ENCODE data around the gene RFPL2. TPM values are rescaled to one million over a fixed set of nuclear protein-coding genes. Genes with fewer than 3 reads are reported as not detected.
"Not testable (repeated sequence)": the region's sequence is repeated elsewhere in the genome, so short reads cannot be mapped to it uniquely, and the experiment has no call there.

RFPL2 gene
- total RNA-seq, 1 donor = 0.10 TPM

- H3K4me3 ChIP-seq (ENCODE audit: low read length); H3K4me1 ChIP-seq (ENCODE audit: insufficient read depth, low read length); H3K27me3 ChIP-seq (ENCODE audit: insufficient read depth, low read length); H3K9me3 ChIP-seq (ENCODE audit: low read depth, low read length): not testable (repeated sequence)
These were observed 47.2 kb downstream of the RFPL2 start for GRCh38 chr22:32157632-32158031.

DNA sequence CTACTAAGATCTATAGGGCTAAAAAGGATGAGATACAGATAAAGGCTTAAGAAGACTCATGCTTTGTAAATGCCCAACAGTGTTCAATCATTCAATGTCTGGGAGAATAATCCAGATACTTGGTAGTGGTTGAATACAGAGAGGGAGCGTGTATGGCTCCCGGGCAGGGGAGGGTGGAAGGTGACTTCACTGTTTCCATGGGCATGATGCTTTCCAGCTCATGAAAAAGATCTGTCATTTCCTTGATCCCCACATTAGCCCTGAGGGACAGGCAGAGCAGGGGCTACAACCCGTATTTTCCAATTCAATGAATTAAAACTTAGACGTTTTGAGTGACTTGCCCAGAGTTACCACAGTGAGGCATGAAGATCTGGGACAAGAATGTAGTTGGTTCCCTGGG lies 50.1 kb downstream of the RFPL2 start:
- H3K27me3 ChIP-seq (ENCODE audit: insufficient read depth, low read length); H3K4me3 ChIP-seq (ENCODE audit: low read length): not testable (repeated sequence)
- H3K4me1 ChIP-seq (ENCODE audit: insufficient read depth, low read length) = peaks cover 19% of the 10 kb centered on the region

GRCh38 chr22:32151641-32152040 lies 53.2 kb downstream of the RFPL2 start:
- peaks cover 25% of the 10 kb centered on the region for H3K4me1 ChIP-seq (ENCODE audit: insufficient read depth, low read length)
- not testable (repeated sequence) for H3K9me3 ChIP-seq (ENCODE audit: low read depth, low read length); H3K27me3 ChIP-seq (ENCODE audit: insufficient read depth, low read length); H3K4me3 ChIP-seq (ENCODE audit: low read length)

More for the DNA sequence above, 50.1 kb downstream of the RFPL2 start:
- not testable (repeated sequence) for H3K9me3 ChIP-seq (ENCODE audit: low read depth, low read length)

DNA sequence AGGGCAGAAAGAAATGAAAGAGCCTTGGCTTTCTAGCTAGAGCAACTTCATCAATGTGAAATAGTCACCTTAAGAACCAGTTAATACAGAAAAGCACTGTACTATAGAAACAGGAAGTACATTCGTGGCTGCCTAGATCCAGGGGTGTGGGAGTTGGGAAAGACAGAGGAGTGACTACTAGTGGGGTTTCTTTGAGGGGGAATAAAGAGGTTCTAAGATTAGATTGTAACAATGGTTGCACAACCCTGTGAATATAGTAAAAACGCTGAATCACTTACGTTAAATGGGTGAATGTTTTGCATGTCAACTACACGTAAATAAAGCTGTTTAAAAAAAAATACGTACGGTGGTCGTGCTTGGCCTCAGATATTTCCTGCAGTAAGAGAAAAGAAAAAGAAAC lies 54.2 kb downstream of the RFPL2 start:
- peaks cover 25% of the 10 kb centered on the region for H3K4me1 ChIP-seq (ENCODE audit: insufficient read depth, low read length)
- H3K27me3 ChIP-seq (ENCODE audit: insufficient read depth, low read length); H3K4me3 ChIP-seq (ENCODE audit: low read length); H3K9me3 ChIP-seq (ENCODE audit: low read depth, low read length): not testable (repeated sequence)

- H3K4me1 ChIP-seq (ENCODE audit: insufficient read depth, low read length) = peaks cover 45% of the 10 kb centered on the region
- not testable (repeated sequence) for H3K27me3 ChIP-seq (ENCODE audit: insufficient read depth, low read length); H3K4me3 ChIP-seq (ENCODE audit: low read length); H3K9me3 ChIP-seq (ENCODE audit: low read depth, low read length)
These were observed 56.5 kb downstream of the RFPL2 start for GRCh38 chr22:32148372-32148771.

GRCh38 chr22:32147128-32147527 lies 57.7 kb downstream of the RFPL2 start:
- not testable (repeated sequence) for H3K27me3 ChIP-seq (ENCODE audit: insufficient read depth, low read length); H3K4me3 ChIP-seq (ENCODE audit: low read length); H3K9me3 ChIP-seq (ENCODE audit: low read depth, low read length)
- peaks cover 56% of the 10 kb centered on the region for H3K4me1 ChIP-seq (ENCODE audit: insufficient read depth, low read length)

GRCh38 chr22:32144496-32145274 lies 60.2 kb downstream of the RFPL2 start:
- Histone ChIP-seq H3K27me3 (ENCODE audit: insufficient read depth, low read length) (no peaks in the 10 kb centered on the region), H3K4me1 (ENCODE audit: insufficient read depth, low read length) (peaks cover 37% of the 10 kb centered on the region), H3K9me3 (ENCODE audit: low read depth, low read length) (no peaks in the 10 kb centered on the region), H3K4me3 (ENCODE audit: low read length) (no peak overlapping the region)

- H3K4me1 ChIP-seq (ENCODE audit: insufficient read depth, low read length) = peaks cover 42% of the 10 kb centered on the region
- H3K9me3 ChIP-seq (ENCODE audit: low read depth, low read length) = no peaks in the 10 kb centered on the region
- no peaks in the 10 kb centered on the region for H3K27me3 ChIP-seq (ENCODE audit: insufficient read depth, low read length)
- no peak overlapping the region for H3K4me3 ChIP-seq (ENCODE audit: low read length)
These were observed 62.3 kb downstream of the RFPL2 start for GRCh38 chr22:32142600-32142999.

GRCh38 chr22:32140688-32141087 lies 64.2 kb downstream of the RFPL2 start:
- H3K4me1 ChIP-seq (ENCODE audit: insufficient read depth, low read length) = peaks cover 47% of the 10 kb centered on the region

More at GRCh38 chr22:32140688-32141087, 64.2 kb downstream of the RFPL2 start:
- H3K4me3 ChIP-seq (ENCODE audit: low read length); H3K27me3 ChIP-seq (ENCODE audit: insufficient read depth, low read length); H3K9me3 ChIP-seq (ENCODE audit: low read depth, low read length): not testable (repeated sequence)

Other genes starting within 250 kb of the RFPL2 start
- not detected for gene SLC5A1, start 161.8 kb downstream of the RFPL2 start, total RNA-seq
- 0.10 TPM for gene C22orf42, start 45.8 kb downstream of the RFPL2 start, total RNA-seq
- not detected for gene SLC5A4, start 50.3 kb upstream of the RFPL2 start, total RNA-seq
- 0.21 TPM for gene RFPL3, start 152.8 kb upstream of the RFPL2 start, total RNA-seq
- gene RTCB, start 207.2 kb upstream of the RFPL2 start, total RNA-seq = 80.3 TPM

Measured in mononuclear cell (primary cell).